Suppressor macrophage (primary cell): ENCODE measurements around the gene NDRG3.
"Not testable (repeated sequence)": the region's sequence is repeated elsewhere in the genome, so short reads cannot be mapped to it uniquely, and the experiment has no call there.

ENCODE experiments used
- DNase-seq, 4 experiments: peaks; one replicate each; pipeline ENCODE4 v3.0.0-alpha.2; 2020 to 2022

The NDRG3 gene

GRCh38 chr20:36644032-36644705, 101.7 kb downstream of the NDRG3 start:
- DNase-seq = no peak

- peak in 3 of 4 experiments; percentile 33 to 59 (median 37) for DNase-seq
These were observed 103.8 kb downstream of the NDRG3 start for GRCh38 chr20:36642136-36642535.

GRCh38 chr20:36641506-36641843, 104.4 kb downstream of the NDRG3 start:
- DNase-seq = no peak

GRCh38 chr20:36638876-36639400, 107.0 kb downstream of the NDRG3 start:
- peak in 1 of 4 experiments; percentile 20 for DNase-seq

- DNase-seq = no peak
These were observed 111.5 kb downstream of the NDRG3 start for GRCh38 chr20:36634342-36634741.

GRCh38 chr20:36633285-36633772, 112.6 kb downstream of the NDRG3 start:
- no peak for DNase-seq

GRCh38 chr20:36632487-36633284, 113.2 kb downstream of the NDRG3 start:
- DNase-seq = no peak

GRCh38 chr20:36632147-36632486, 113.8 kb downstream of the NDRG3 start:
- DNase-seq = no peak

- DNase-seq = peak in 3 of 4 experiments; percentile 6 to 28 (median 21)
These were observed 114.2 kb downstream of the NDRG3 start for GRCh38 chr20:36631646-36632045.

- peak in 3 of 4 experiments; percentile 25 to 39 (median 32) for DNase-seq
These were observed 115.9 kb downstream of the NDRG3 start for GRCh38 chr20:36629719-36630681.

GRCh38 chr20:36628076-36628475, 117.8 kb downstream of the NDRG3 start:
- no peak for DNase-seq

GRCh38 chr20:36624944-36625324, 121.0 kb downstream of the NDRG3 start:
- DNase-seq = no peak

GRCh38 chr20:36624068-36624943, 121.6 kb downstream of the NDRG3 start:
- no peak for DNase-seq

- no peak for DNase-seq
These were observed 122.4 kb downstream of the NDRG3 start for GRCh38 chr20:36623444-36623843.

- DNase-seq = no peak
These were observed 125.0 kb downstream of the NDRG3 start for GRCh38 chr20:36620917-36621316.

- DNase-seq = no peak
These were observed 130.9 kb downstream of the NDRG3 start for GRCh38 chr20:36614781-36615557.

GRCh38 chr20:36613974-36614373, 131.9 kb downstream of the NDRG3 start:
- no peak for DNase-seq

- DNase-seq = no peak
These were observed 134.3 kb downstream of the NDRG3 start for GRCh38 chr20:36611625-36612024.

GRCh38 chr20:36608388-36608728, 137.5 kb downstream of the NDRG3 start:
- not testable (repeated sequence) for DNase-seq

GRCh38 chr20:36607586-36608387, 138.1 kb downstream of the NDRG3 start:
- DNase-seq = peak in 3 of 4 experiments; percentile 22 to 46 (median 33)
